Left ventricle myocardium superior (tissue), 1 donor: ENCODE measurements around the gene INPPL1. TPM values are rescaled to one million over a fixed set of nuclear protein-coding genes. Genes with fewer than 3 reads are reported as not detected.

Experiments
- ATAC-seq: fragments of 200-7000 bp; cut with Tn5 transposase; one replicate; pipeline ENCODE4 v1.9.1; 2020; ENCODE audit warnings: mild to moderate bottlenecking, moderate library complexity
- DNase-seq: peaks from one replicate; pipeline ENCODE4 v3.0.0-alpha.2; 2020
- intact Hi-C: fragments of 100-400 bp; cut with micrococcal nuclease; formaldehyde crosslinking; loops from one replicate; pipeline ENCODE4 v1.11.0; 2022
- total RNA-seq: library from RNA; stranded (reverse); fragmentation: NEBNext Ultra II Directional; extraction: Animal tissue kit (Norgen Biotek cat#: 25700); gene quantifications from one replicate; pipeline ENCODE4 v1.2.1, GENCODE V29; 2021
- donor health status: DM: no; HTN: yes; CAD: no; lungs with severe emphysema.

Gene INPPL1
- total RNA-seq, 1 donor from 2014 or later, result 136 TPM

GRCh38 chr11:72229925-72230763 is 5.6 kb downstream of the INPPL1 start:
- intact Hi-C loops, result no loop called here
- DNase-seq (no peak), ATAC-seq (no peak)

- DNase-seq, result no peak
- intact Hi-C loops, result no loop called here
- ATAC-seq, result no peak
Measured at GRCh38 chr11:72230764-72231365, 6.3 kb downstream of the INPPL1 start.

- ATAC-seq (peak; percentile 56), DNase-seq (peak; percentile 79)
- intact Hi-C loops, result no loop called here
Measured at GRCh38 chr11:72231396-72232259, 7.1 kb downstream of the INPPL1 start.

- intact Hi-C loops, result no loop called here
- no peak for ATAC-seq
- no peak for DNase-seq
Measured at GRCh38 chr11:72232260-72233055, 7.9 kb downstream of the INPPL1 start.

DNA sequence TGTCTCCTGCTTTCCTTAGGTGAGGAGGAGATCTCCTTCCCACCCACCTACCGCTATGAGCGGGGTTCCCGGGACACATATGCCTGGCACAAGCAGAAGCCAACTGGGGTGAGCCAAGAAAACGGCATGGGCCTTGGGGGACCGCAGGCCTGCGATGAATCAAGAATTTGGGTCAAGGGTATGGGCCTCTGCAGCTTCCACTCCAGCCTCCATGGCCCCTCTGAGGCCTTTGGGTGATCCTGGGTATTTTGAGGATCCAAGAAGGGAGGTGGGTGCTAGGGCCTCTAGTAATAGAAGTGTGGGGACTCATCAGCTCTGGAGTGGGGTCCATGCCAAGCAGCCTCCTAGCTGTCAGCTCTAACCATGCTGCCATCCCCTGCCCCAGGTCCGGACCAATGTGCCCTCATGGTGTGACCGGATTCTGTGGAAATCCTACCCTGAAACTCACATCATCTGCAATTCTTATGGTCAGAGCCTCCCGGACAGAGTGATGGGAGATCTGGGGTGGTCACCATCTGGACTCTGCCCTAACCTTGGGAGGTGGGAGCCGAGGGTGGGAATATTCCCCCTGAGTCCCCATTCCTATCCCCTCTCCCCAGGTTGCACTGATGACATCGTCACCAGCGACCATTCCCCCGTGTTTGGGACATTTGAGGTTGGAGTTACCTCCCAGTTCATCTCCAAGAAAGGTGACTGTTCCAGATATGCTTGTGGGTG is 8.6 kb downstream of the INPPL1 start:
- intact Hi-C loops, result no loop called here
- ATAC-seq (no peak), DNase-seq (no peak)

DNA sequence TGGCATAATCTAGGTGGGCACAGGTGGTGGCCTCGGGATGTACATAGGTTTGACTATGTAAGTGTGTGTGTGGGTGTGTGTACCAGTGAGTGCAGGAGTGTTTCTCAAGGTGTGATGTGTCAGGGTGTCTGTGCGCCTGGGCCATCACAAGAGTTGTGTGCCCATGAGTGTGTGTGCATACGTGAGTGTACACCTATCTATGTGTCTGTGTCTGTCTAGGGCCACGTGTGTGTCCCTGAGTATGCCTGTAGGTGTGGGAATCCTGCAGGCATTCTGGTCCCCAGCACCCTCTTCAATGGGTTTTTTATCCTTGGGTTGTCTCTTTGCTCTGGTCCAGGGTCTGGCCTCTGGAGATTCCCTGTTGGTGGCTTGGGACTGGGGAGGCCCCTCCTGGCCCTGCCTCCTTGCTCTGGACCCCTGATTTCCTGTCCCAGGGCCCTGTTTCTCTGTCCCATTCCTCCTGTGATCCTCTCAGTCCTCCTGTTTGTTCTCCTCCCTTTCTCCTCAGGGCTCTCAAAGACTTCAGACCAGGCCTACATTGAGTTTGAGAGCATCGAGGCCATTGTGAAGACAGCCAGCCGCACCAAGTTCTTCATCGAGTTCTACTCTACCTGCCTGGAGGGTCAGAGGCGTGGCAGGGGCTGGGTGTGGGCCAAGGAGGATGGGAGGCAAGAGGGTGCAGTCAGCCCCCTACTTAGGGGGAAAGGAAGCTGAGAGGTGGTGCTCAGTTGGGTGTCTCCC is 9.4 kb downstream of the INPPL1 start:
- ATAC-seq (no peak), DNase-seq (no peak)

DNA sequence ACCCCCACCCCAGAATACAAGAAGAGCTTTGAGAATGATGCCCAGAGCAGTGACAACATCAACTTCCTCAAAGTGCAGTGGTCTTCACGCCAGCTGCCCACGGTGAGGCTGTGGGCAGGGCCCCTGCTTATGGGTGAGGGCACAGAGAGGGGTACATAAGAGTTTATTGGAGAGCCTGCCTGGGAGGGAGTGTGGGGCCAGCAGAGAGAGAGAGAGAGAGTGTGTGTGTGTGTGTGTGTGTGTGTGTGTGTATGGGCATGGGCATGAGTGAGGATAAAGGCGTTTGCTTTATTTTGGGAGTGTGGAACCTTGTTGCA is 9.9 kb downstream of the INPPL1 start:
- intact Hi-C loops, result no loop called here
- no peak for DNase-seq
- ATAC-seq, result no peak

More for the DNA sequence above, 9.4 kb downstream of the INPPL1 start:
- intact Hi-C loops, result no loop called here

DNA sequence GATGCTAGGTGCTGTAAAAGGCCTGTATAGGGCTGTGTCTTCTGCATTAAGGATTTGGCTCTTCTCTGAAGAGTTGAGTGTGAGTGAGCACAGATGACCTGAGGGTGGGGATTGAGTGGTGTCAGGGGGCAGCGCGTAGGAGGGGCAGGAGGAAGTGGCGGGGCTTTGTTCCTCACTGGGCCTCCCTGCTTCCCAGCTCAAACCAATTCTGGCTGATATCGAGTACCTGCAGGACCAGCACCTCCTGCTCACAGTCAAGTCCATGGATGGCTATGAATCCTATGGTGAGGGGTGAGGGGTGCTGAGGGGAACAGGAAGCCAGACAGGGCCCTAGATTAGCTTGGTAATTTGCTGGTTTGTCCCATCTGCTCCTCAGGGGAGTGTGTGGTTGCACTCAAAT is 10.4 kb downstream of the INPPL1 start:
- intact Hi-C loops, result no loop called here
- DNase-seq (no peak), ATAC-seq (no peak)

- intact Hi-C loops, result no loop called here
- DNase-seq, result no peak
- no peak for ATAC-seq
Measured at GRCh38 chr11:72235351-72236057, 10.9 kb downstream of the INPPL1 start.

GRCh38 chr11:72236083-72236697 is 11.6 kb downstream of the INPPL1 start:
- ATAC-seq, result no peak
- no peak for DNase-seq
- intact Hi-C loops, result no loop called here

DNA sequence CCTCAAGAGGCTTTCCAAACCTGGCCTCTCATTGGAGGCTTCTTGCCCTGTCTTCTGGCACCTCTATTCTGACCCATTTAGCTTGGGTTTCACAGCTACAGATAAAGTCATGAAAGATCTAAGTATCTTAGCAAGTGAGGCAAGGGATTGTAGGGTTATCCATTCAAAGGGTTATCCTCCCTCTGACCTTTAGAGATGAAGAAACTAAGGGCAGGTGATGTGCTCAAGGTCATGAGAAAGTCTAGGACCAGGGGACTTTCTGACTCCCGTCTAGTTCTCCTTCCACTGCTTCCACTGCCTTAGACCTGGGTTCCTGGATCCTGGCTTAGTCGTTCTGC is 12.2 kb downstream of the INPPL1 start:
- DNase-seq (no peak), ATAC-seq (no peak)
- intact Hi-C loops, result no loop called here

GRCh38 chr11:72237112-72237931 is 12.8 kb downstream of the INPPL1 start:
- ATAC-seq (no peak), DNase-seq (no peak)
- intact Hi-C loops, result no loop called here

- DNase-seq, result peak; percentile 55
- ATAC-seq, result peak; percentile 32
- intact Hi-C loops, result no loop called here
Measured at GRCh38 chr11:72238040-72238450, 13.5 kb downstream of the INPPL1 start.

- intact Hi-C loops, result no loop called here
- ATAC-seq (peak; percentile 1), DNase-seq (no peak)
Measured at GRCh38 chr11:72238492-72239312, 14.1 kb downstream of the INPPL1 start.

- intact Hi-C loops, result no loop called here
- ATAC-seq (peak; percentile 51), DNase-seq (peak; percentile 80)
Measured at GRCh38 chr11:72239313-72239848, 14.8 kb downstream of the INPPL1 start.
